Adrenal gland (tissue), 5 donors: ENCODE data around the gene ANGEL1.

Source experiments
- CTCF ChIP-seq, 6 experiments: fragments of 450-650 bp in 4 of 6; fragments of 200-600 bp in 2 of 6; sonication (generic) in 1 of 6; IDR thresholded peaks; 1 replicate in 5 of 6; 2 replicates in 1 of 6; pipeline versions ENCODE4 v1.5.1 to v1.8.0; 2016 to 2021; ENCODE audit warnings: antibody characterized with exemption in 6 of 6, mild to moderate bottlenecking in 2 of 6, moderate library complexity in 1 of 6
- POLR2A ChIP-seq, 2 donors: fragments of 450-650 bp; IDR thresholded peaks; one replicate each; pipeline ENCODE4 v1.6.1; 2017; ENCODE audit warnings: antibody characterized with exemption in 2 of 2, mild to moderate bottlenecking in 2 of 2, moderate library complexity in 1 of 2
- donor health status: DM: no; HTN: no; CAD: no.

GRCh38 chr14:76826122-76826521 lies 13.4 kb upstream of the ANGEL1 start, which contains the start of gene LRRC74A:
- TF ChIP-seq POLR2A (IDR thresholded peaks at IDR 0.05) (no peak), CTCF (IDR thresholded peaks at IDR 0.05) (no peak)
